ENCODE data around the gene TCAF1.
A peak's percentile ranks its signal among the peaks of the same experiment; 100 is the strongest.

TCAF1 gene

GRCh38 chr7:143898810-143899209 is 3.2 kb downstream of the TCAF1 start:
- Mint-ChIP-seq H3K27me3 (ENCODE audit: low read depth, poor library complexity) (no peaks in the 10 kb centered on the region), H3K4me1 (peaks cover 28% of the 10 kb centered on the region), H3K4me3 (peak overlapping the region; percentile 99), H3K36me3 (ENCODE audit: low read depth) (peaks cover 43% of the 10 kb centered on the region), H3K27ac (no peak overlapping the region), H3K9me3 (peaks cover 19% of the 10 kb centered on the region)
- no peak for TF ChIP-seq CTCF (IDR thresholded peaks at IDR 0.05)
- no peak for DNase-seq

GRCh38 chr7:143896667-143897066 is 5.3 kb downstream of the TCAF1 start:
- TF ChIP-seq CTCF (IDR thresholded peaks at IDR 0.05): no peak
- peaks cover 31% of the 10 kb centered on the region for H3K9me3 Mint-ChIP-seq
- H3K36me3 Mint-ChIP-seq (ENCODE audit: low read depth): peaks cover 61% of the 10 kb centered on the region
- DNase-seq: no peak
- peaks cover 23% of the 10 kb centered on the region for H3K4me1 Mint-ChIP-seq
- no peak overlapping the region for H3K27ac Mint-ChIP-seq
- H3K4me3 Mint-ChIP-seq: no peak overlapping the region
- no peaks in the 10 kb centered on the region for H3K27me3 Mint-ChIP-seq (ENCODE audit: low read depth, poor library complexity)

- Mint-ChIP-seq H3K4me1 (no peaks in the 10 kb centered on the region), H3K36me3 (ENCODE audit: low read depth) (peaks cover 81% of the 10 kb centered on the region), H3K27ac (no peak overlapping the region), H3K4me3 (no peak overlapping the region), H3K9me3 (peaks cover 60% of the 10 kb centered on the region), H3K27me3 (ENCODE audit: low read depth, poor library complexity) (no peaks in the 10 kb centered on the region)
- DNase-seq: no peak
- no peak for TF ChIP-seq CTCF (IDR thresholded peaks at IDR 0.05)
Observed at GRCh38 chr7:143892527-143893300, 9.3 kb downstream of the TCAF1 start.

GRCh38 chr7:143891457-143891856 is 10.5 kb downstream of the TCAF1 start:
- H3K9me3 Mint-ChIP-seq: peaks cover 60% of the 10 kb centered on the region
- no peak for DNase-seq
- no peaks in the 10 kb centered on the region for H3K27me3 Mint-ChIP-seq (ENCODE audit: low read depth, poor library complexity)
- peaks cover 8% of the 10 kb centered on the region for H3K4me1 Mint-ChIP-seq
- H3K36me3 Mint-ChIP-seq (ENCODE audit: low read depth): peaks cover 76% of the 10 kb centered on the region
- H3K4me3 Mint-ChIP-seq: no peak overlapping the region
- no peak for TF ChIP-seq CTCF (IDR thresholded peaks at IDR 0.05)
- no peak overlapping the region for H3K27ac Mint-ChIP-seq

GRCh38 chr7:143890558-143890957 is 11.4 kb downstream of the TCAF1 start:
- Mint-ChIP-seq H3K4me1 (peaks cover 17% of the 10 kb centered on the region), H3K9me3 (peaks cover 60% of the 10 kb centered on the region), H3K36me3 (ENCODE audit: low read depth) (peaks cover 74% of the 10 kb centered on the region), H3K27me3 (ENCODE audit: low read depth, poor library complexity) (no peaks in the 10 kb centered on the region), H3K27ac (no peak overlapping the region), H3K4me3 (no peak overlapping the region)
- TF ChIP-seq CTCF (IDR thresholded peaks at IDR 0.05): no peak
- no peak for DNase-seq

- Mint-ChIP-seq H3K27ac (no peak overlapping the region), H3K9me3 (peaks cover 53% of the 10 kb centered on the region), H3K4me3 (no peak overlapping the region), H3K36me3 (ENCODE audit: low read depth) (peaks cover 60% of the 10 kb centered on the region), H3K27me3 (ENCODE audit: low read depth, poor library complexity) (no peaks in the 10 kb centered on the region), H3K4me1 (peaks cover 31% of the 10 kb centered on the region)
- DNase-seq: no peak
- no peak for TF ChIP-seq CTCF (IDR thresholded peaks at IDR 0.05)
Observed at GRCh38 chr7:143889068-143889467, 12.9 kb downstream of the TCAF1 start.

Data from nephron progenitor cell (in vitro differentiated cells).